K562 (cell line): ENCODE data around the gene HBB. TPM values are rescaled to one million over a fixed set of nuclear protein-coding genes. Genes with fewer than 3 reads are reported as not detected.

ENCODE experiments used
- E2F3 ChIP-seq: fragments of 250-450 bp; sonication (Bioruptor Pico); IDR thresholded peaks from 2 replicates; pipeline ENCODE4 v1.4.0; 2020; ENCODE audit warnings: mild to moderate bottlenecking
- E4F1 ChIP-seq: fragments of 250-450 bp; sonication (Bioruptor Pico); IDR thresholded peaks from 2 replicates; pipeline ENCODE4 v1.5.0; 2021; ENCODE audit warnings: mild to moderate bottlenecking, borderline replicate concordance
- FOXJ2 ChIP-seq: fragments of 200-800 bp; sonication (Bioruptor generic); IDR thresholded peaks from 2 replicates; pipeline ENCODE4 v1.6.1; 2016; ENCODE audit warnings: missing genetic modification characterization, missing compliant biosample characterization
- HIVEP1 ChIP-seq: fragments of 250-450 bp; sonication (Bioruptor Pico); IDR thresholded peaks from 2 replicates; pipeline ENCODE4 v1.4.0; 2020; ENCODE audit warnings: mild to moderate bottlenecking
- HSF4 ChIP-seq: fragments of 250-450 bp; sonication (Bioruptor Pico); IDR thresholded peaks from 2 replicates; pipeline ENCODE4 v2.1.2; 2022; ENCODE audit warnings: mild to moderate bottlenecking, moderate library complexity, borderline replicate concordance
- MCM7 ChIP-seq, 2 experiments: fragments of 450-650 bp; IDR thresholded peaks; 2 replicates each; pipeline ENCODE4 v1.6.1; 2016 to 2018
- MITF ChIP-seq: IDR thresholded peaks from 2 replicates; pipeline ENCODE4 v1.6.1; 2014; ENCODE audit warnings: antibody characterized with exemption
- NCOA2 ChIP-seq, 2 experiments: fragments of 450-650 bp; IDR thresholded peaks; 2 replicates each; pipeline ENCODE4 v1.6.1; 2018; ENCODE audit warnings: mild to moderate bottlenecking in 2 of 2, moderate library complexity in 1 of 2; ENCODE audit not compliant: partially characterized antibody in 2 of 2
- TCF3 ChIP-seq: sonication (generic); formaldehyde crosslinking; IDR thresholded peaks from 2 replicates; pipeline ENCODE4 v1.4.0; 2020; ENCODE audit warnings: mild to moderate bottlenecking, missing genetic modification reagents
- TCF7 ChIP-seq: sonication (generic); IDR thresholded peaks from 2 replicates; pipeline ENCODE4 v1.6.1; 2016; ENCODE audit warnings: antibody characterized with exemption, borderline replicate concordance
- ZC3H11A ChIP-seq: IDR thresholded peaks from 2 replicates; pipeline ENCODE4 v1.6.1; 2012; ENCODE audit warnings: low read depth, low read length, improper control_type of control experiment
- ZKSCAN3 ChIP-seq: fragments of 250-450 bp; sonication (Bioruptor Pico); IDR thresholded peaks from 2 replicates; pipeline ENCODE4 v1.4.0; 2020
- ZNF140 ChIP-seq: fragments of 250-450 bp; sonication (Bioruptor Pico); IDR thresholded peaks from 2 replicates; pipeline ENCODE4 v1.8.0; 2021; ENCODE audit warnings: moderate library complexity, mild to moderate bottlenecking, inconsistent platforms
- ZNF174 ChIP-seq: fragments of 250-450 bp; sonication (Bioruptor Pico); IDR thresholded peaks from 2 replicates; pipeline ENCODE4 v1.4.0; 2020; ENCODE audit warnings: mild to moderate bottlenecking
- ZNF184 ChIP-seq: sonication (generic); formaldehyde crosslinking; IDR thresholded peaks from 2 replicates; pipeline ENCODE4 v1.5.0; 2020; ENCODE audit warnings: missing genetic modification reagents
- ZNF24 ChIP-seq: fragments of 450-650 bp; IDR thresholded peaks from 2 replicates; pipeline ENCODE4 v1.6.1; 2016
- ZNF444 ChIP-seq: fragments of 250-450 bp; sonication (Bioruptor Pico); IDR thresholded peaks from 2 replicates; pipeline ENCODE4 v1.4.0; 2020; ENCODE audit warnings: mild to moderate bottlenecking, moderate library complexity
- ZSCAN29 ChIP-seq: fragments of 450-650 bp; IDR thresholded peaks from 2 replicates; pipeline ENCODE4 v1.6.1; 2017
- polyA plus RNA-seq, 8 experiments: library from polyadenylated mRNA; depleted of rRNA in 4 of 8; stranded (reverse) in 5 of 8; unstranded in 3 of 8; fragments of >200 nt; fragmentation: Nextera tagmentation in 2 of 8; fragmentation: Illumina TruSeq in 1 of 8; extraction: Ambion mirVana in 2 of 8; extraction: Trizol in 1 of 8; gene quantifications; 2 replicates each; pipeline versions ENCODE4 v1.2.1 to v1.2.3, GENCODE V29; 2011 to 2014; ENCODE audit warnings: inconsistent platforms in 1 of 8, missing spikeins in 1 of 8
- total RNA-seq, 7 experiments: library from RNA; depleted of rRNA in 6 of 7; stranded (reverse); fragments of >200 nt in 6 of 7; fragmentation: Illumina TruSeq in 2 of 7; extraction: Trizol in 2 of 7; gene quantifications; 2 replicates each; pipeline versions ENCODE4 v1.2.1 to v1.2.3, GENCODE V29; 2011 to 2021; ENCODE audit warnings: low replicate concordance in 1 of 7
- TF ChIP-seq, protein P1 (sequence below), 2 experiments: fragments of 450-650 bp; conservative IDR thresholded peaks; 2 replicates each; pipeline ENCODE4 v1.6.1; 2017; ENCODE audit warnings: mild to moderate bottlenecking in 2 of 2, moderate library complexity in 2 of 2
- TF ChIP-seq, protein P2 (sequence below): fragments of 450-650 bp; IDR thresholded peaks from 2 replicates; pipeline ENCODE4 v1.6.1; 2016; ENCODE audit warnings: antibody characterized with exemption
- TF ChIP-seq, protein P3 (sequence below): fragments of 450-650 bp; formaldehyde crosslinking; IDR thresholded peaks from 2 replicates; pipeline ENCODE4 v1.4.0; 2022; ENCODE audit warnings: mild to moderate bottlenecking, moderate library complexity

The HBB gene
- total and polyA plus RNA-seq, 9 of the 15 experiments (the other 6 are each of a cell fraction or from before 2014, with no cell fraction given): 0.33 to 3.4 (median 1.2) TPM; not detected in 2

GRCh38 chr11:5204787-5205186 is 22.1 kb downstream of the HBB start (continued):
- TF ChIP-seq ZNF140 (CRISPR knock-in tag) (no peak), E2F3 (CRISPR knock-in tag) (no peak), MITF (0 out of 2 replicates have a peak, but pooled peaks have one; percentile 36), HSF4 (no peak), ZNF24 (peak; percentile 16; the same call in 1 of the 2 replicates), ZNF174 (CRISPR knock-in tag) (no peak), ZNF444 (CRISPR knock-in tag) (no peak), E4F1 (CRISPR knock-in tag) (no peak), FOXJ2 (tag) (no peak), TCF7 (no peak), MCM7 (IDR thresholded peaks at IDR 0.05) (no peak), ZC3H11A (no peak), TCF3 (CRISPR knock-in tag) (peak; percentile 51), NCOA2 (IDR thresholded peaks at IDR 0.05; ENCODE audit: partially characterized antibody in 2 of 2) (no peak), ZKSCAN3 (CRISPR knock-in tag) (no peak), HIVEP1 (CRISPR knock-in tag) (no peak), ZNF184 (CRISPR knock-in tag) (no peak), ZSCAN29 (no peak)
- TF ChIP-seq, protein P1, sequence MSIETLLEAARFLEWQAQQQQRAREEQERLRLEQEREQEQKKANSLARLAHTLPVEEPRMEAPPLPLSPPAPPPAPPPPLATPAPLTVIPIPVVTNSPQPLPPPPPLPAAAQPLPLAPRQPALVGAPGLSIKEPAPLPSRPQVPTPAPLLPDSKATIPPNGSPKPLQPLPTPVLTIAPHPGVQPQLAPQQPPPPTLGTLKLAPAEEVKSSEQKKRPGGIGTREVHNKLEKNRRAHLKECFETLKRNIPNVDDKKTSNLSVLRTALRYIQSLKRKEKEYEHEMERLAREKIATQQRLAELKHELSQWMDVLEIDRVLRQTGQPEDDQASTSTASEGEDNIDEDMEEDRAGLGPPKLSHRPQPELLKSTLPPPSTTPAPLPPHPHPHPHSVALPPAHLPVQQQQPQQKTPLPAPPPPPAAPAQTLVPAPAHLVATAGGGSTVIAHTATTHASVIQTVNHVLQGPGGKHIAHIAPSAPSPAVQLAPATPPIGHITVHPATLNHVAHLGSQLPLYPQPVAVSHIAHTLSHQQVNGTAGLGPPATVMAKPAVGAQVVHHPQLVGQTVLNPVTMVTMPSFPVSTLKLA (conservative IDR thresholded peaks at IDR 0.05): peak in 1 of 2 experiments; percentile 45; a peak in 2 of 4 replicates
- TF ChIP-seq, protein P2, sequence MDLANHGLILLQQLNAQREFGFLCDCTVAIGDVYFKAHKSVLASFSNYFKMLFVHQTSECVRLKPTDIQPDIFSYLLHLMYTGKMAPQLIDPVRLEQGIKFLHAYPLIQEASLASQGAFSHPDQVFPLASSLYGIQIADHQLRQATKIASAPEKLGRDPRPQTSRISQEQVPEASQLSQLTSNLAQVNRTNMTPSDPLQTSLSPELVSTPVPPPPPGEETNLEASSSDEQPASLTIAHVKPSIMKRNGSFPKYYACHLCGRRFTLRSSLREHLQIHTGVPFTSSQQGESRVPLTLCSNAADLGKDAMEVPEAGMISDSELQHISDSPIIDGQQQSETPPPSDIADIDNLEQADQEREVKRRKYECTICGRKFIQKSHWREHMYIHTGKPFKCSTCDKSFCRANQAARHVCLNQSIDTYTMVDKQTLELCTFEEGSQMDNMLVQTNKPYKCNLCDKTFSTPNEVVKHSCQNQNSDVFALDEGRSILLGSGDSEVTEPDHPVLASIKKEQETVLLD: no peak
- TF ChIP-seq, protein P3, sequence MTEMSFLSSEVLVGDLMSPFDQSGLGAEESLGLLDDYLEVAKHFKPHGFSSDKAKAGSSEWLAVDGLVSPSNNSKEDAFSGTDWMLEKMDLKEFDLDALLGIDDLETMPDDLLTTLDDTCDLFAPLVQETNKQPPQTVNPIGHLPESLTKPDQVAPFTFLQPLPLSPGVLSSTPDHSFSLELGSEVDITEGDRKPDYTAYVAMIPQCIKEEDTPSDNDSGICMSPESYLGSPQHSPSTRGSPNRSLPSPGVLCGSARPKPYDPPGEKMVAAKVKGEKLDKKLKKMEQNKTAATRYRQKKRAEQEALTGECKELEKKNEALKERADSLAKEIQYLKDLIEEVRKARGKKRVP: no peak
